Measurements from ENCODE around the gene GRIK5.
"Not testable (repeated sequence)": the region's sequence is repeated elsewhere in the genome, so short reads cannot be mapped to it uniquely, and the experiment has no call there.

The GRIK5 gene

GRCh38 chr19:42017040-42017439, 53.0 kb downstream of the GRIK5 start:
- no peak for DNase-seq
- peaks cover 26% of the 10 kb centered on the region for H3K27me3 Mint-ChIP-seq
- H3K4me1 Mint-ChIP-seq = no peaks in the 10 kb centered on the region
- H3K9me3 Mint-ChIP-seq = no peaks in the 10 kb centered on the region
- CTCF ChIA-PET = no interaction called here
- no peak overlapping the region for H3K27ac Mint-ChIP-seq
- H3K36me3 Mint-ChIP-seq = no peaks in the 10 kb centered on the region
- no peak overlapping the region for H3K4me3 Mint-ChIP-seq

- H3K36me3 Mint-ChIP-seq, DNase-seq, H3K4me3 Mint-ChIP-seq, H3K9me3 Mint-ChIP-seq, H3K4me1 Mint-ChIP-seq, CTCF ChIA-PET, H3K27ac Mint-ChIP-seq: not testable (repeated sequence)
- H3K27me3 Mint-ChIP-seq = peaks cover 12% of the 10 kb centered on the region
Observed at GRCh38 chr19:42012747-42013146, 57.3 kb downstream of the GRIK5 start.

DNA sequence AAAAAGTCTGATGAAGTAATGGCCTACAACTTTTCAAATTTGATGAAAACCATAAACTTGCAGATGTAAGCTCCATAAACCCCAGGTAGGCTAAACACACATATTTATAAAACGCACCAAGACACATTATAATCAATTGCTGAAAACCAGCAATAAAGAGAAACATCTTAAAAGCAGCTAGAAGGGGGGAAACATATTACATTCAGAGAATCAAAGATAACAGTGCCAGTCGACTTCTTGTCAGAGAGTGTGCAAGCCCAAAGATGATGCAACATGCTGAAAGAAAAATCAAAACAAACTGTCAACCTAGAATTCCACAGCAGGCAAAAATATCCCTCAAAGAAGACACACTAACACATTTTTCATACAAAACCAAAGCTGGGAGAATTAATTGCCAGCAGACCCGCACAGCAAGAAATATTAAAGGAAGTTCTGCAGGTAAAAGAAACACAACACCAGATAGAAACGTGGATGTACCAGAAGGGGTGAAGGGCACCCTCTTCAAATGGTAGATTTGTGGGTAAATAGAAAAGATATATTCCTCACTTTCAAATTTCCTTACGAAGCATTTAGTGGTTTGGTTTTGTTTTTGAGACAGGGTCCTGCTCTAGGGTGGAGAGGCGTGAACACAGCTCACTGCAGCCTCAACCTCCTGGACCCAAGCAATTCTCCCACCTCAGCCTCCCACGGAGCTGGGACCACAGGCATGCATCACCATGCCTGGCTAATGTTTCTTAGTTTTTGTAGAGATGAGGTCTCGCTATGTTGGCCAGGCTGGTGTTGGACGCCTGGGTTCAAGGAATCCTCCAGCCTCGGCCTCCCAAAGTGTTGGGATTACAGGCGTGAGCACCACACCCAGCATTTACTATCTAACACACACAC, 59.5 kb downstream of the GRIK5 start:
- Mint-ChIP-seq H3K9me3 (no peaks in the 10 kb centered on the region), H3K36me3 (no peaks in the 10 kb centered on the region), H3K4me3 (no peak overlapping the region), H3K27me3 (peaks cover 5% of the 10 kb centered on the region), H3K4me1 (no peaks in the 10 kb centered on the region), H3K27ac (no peak overlapping the region)
- CTCF ChIA-PET = interaction anchor here (1.1 kb wide), 1 partner anchor 18 kb away, joined by 3 read pairs; no protein-coding TSS in a partner anchor
- no peak for DNase-seq

GRCh38 chr19:42006569-42006968, 63.4 kb downstream of the GRIK5 start:
- peaks cover 28% of the 10 kb centered on the region for H3K27me3 Mint-ChIP-seq
- CTCF ChIA-PET = no interaction called here

GRCh38 chr19:42005504-42005903, 64.5 kb downstream of the GRIK5 start:
- no peak overlapping the region for H3K27ac Mint-ChIP-seq
- H3K9me3 Mint-ChIP-seq = no peaks in the 10 kb centered on the region
- H3K4me1 Mint-ChIP-seq = peaks cover 5% of the 10 kb centered on the region
- no peak for DNase-seq
- peaks cover 38% of the 10 kb centered on the region for H3K27me3 Mint-ChIP-seq
- no peak overlapping the region for H3K4me3 Mint-ChIP-seq
- H3K36me3 Mint-ChIP-seq = no peaks in the 10 kb centered on the region
- CTCF ChIA-PET = no interaction called here

More at GRCh38 chr19:42006569-42006968, 63.4 kb downstream of the GRIK5 start:
- Mint-ChIP-seq H3K27ac (no peak overlapping the region), H3K9me3 (no peaks in the 10 kb centered on the region), H3K4me3 (no peak overlapping the region), H3K36me3 (no peaks in the 10 kb centered on the region), H3K4me1 (peaks cover 5% of the 10 kb centered on the region)
- DNase-seq = no peak

- Mint-ChIP-seq H3K27me3 (peaks cover 54% of the 10 kb centered on the region), H3K4me1 (peaks cover 8% of the 10 kb centered on the region), H3K4me3 (no peak overlapping the region), H3K27ac (no peak overlapping the region), H3K36me3 (no peaks in the 10 kb centered on the region), H3K9me3 (no peaks in the 10 kb centered on the region)
- no peak for DNase-seq
- CTCF ChIA-PET = interaction anchor here (1.2 kb wide), 1 partner anchor 31 kb away, joined by 3 read pairs; no protein-coding TSS in a partner anchor
Observed at GRCh38 chr19:42003506-42004294, 66.3 kb downstream of the GRIK5 start.

GRCh38 chr19:41999878-42000208, 70.2 kb downstream of the GRIK5 start:
- H3K27me3 Mint-ChIP-seq = peaks cover 87% of the 10 kb centered on the region
- no peak for DNase-seq
- H3K9me3 Mint-ChIP-seq = no peaks in the 10 kb centered on the region
- H3K36me3 Mint-ChIP-seq = no peaks in the 10 kb centered on the region
- H3K27ac Mint-ChIP-seq = no peak overlapping the region
- H3K4me3 Mint-ChIP-seq = no peak overlapping the region
- peaks cover 27% of the 10 kb centered on the region for H3K4me1 Mint-ChIP-seq
- CTCF ChIA-PET = interaction anchor here (0.7 to 2.9 kb wide), 3 partner anchors 35 to 353 kb away, joined by 3 to 9 read pairs (median 4); no protein-coding TSS in a partner anchor

DNA sequence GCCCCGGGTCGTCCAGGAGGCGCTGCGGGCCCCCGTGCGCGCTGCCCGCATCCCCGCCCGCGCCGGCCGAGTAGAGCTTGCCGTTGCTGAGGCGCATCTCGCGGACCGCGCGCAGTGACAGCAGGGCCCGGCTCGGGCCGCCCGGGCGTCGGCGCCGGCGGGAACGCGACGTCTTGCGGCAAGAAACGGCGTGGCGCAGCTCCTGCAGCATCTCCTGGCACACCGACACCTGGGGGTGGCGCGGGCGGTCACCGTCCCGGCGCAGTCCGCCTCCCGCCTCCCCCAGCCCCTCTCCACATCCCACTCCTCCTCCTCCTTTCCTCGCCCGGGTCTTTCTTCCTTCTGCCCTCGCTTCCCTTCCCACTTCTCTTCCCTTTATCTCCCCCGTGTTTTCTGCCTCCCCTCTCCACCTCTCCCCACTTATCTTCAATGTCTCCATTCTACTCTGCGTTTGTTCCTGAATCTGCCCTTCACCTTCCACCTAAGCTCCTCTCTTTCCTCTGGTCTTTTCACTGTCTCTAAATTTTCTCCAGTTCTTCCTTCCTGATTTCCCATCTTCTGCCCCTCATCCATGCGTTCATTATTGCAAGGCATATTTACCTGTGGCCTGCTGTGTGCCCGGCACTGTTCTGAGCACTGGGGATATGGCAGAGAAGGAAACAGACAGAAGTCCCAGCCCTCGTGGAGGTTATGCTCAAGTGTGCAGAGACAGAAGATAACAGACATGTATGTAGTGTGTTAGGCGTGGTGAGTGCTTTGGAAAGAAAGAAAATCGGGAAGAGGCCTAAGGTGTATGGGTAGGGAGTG, 70.7 kb downstream of the GRIK5 start:
- H3K4me3 Mint-ChIP-seq = no peak overlapping the region
- H3K27ac Mint-ChIP-seq = no peak overlapping the region
- H3K4me1 Mint-ChIP-seq = peaks cover 27% of the 10 kb centered on the region
- H3K9me3 Mint-ChIP-seq = no peaks in the 10 kb centered on the region
- H3K27me3 Mint-ChIP-seq = peaks cover 91% of the 10 kb centered on the region
- DNase-seq = no peak
- H3K36me3 Mint-ChIP-seq = no peaks in the 10 kb centered on the region
- CTCF ChIA-PET = interaction anchor here (2.9 kb wide), 1 partner anchor 36 kb away, joined by 9 read pairs; no protein-coding TSS in a partner anchor

DNA sequence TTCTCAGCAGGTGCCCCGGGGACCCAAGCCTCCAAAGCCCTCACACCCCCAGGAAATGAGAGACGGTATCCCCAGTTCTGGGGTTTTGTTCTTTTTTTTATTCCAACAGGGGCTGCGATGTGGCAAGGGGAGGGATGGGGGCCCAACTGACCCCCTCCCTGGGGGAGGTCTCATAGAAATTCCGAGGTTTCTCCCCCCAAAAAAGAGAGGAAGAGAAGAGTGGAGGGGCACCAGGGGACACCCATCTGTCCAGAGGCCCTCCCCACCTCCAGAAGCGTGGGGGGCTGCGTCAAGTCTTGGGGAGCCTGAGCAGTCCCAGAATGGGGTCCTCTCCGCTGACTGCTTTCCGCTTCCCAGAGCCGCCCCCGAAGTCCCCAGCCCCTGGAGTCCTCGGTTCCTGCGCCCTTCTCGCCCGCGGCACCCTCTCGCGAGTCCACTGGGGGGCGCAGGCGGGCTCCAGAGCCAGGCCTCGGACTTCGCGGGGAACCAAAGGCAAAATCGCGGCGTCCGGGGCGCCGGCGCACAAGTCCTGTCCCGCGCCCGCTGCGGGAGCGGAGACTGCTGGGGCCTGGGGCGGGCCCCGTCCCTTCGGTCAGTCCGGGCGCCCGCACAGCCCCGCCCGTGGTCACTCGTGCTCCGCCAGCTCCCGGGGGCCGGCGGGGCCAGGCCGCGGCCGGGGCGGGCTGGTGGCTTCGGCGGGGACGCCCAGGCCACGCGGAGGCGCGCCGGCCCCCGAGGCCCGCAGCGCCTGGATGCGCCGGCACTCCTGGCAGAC, 71.6 kb downstream of the GRIK5 start:
- Mint-ChIP-seq H3K4me3 (no peak overlapping the region), H3K27me3 (peaks cover 90% of the 10 kb centered on the region), H3K9me3 (no peaks in the 10 kb centered on the region), H3K4me1 (peaks cover 29% of the 10 kb centered on the region), H3K36me3 (no peaks in the 10 kb centered on the region), H3K27ac (no peak overlapping the region)
- CTCF ChIA-PET = interaction anchor here (2.9 kb wide), 1 partner anchor 36 kb away, joined by 9 read pairs; no protein-coding TSS in a partner anchor
- peak; percentile 60 for DNase-seq

GRCh38 chr19:41997851-41998229, 72.2 kb downstream of the GRIK5 start:
- CTCF ChIA-PET = interaction anchor here (0.6 to 1.3 kb wide), 2 partner anchors 37 to 155 kb away, joined by 3 to 4 read pairs; no protein-coding TSS in a partner anchor
- Mint-ChIP-seq H3K4me3 (no peak overlapping the region), H3K36me3 (no peaks in the 10 kb centered on the region), H3K4me1 (peaks cover 29% of the 10 kb centered on the region), H3K27me3 (peaks cover 91% of the 10 kb centered on the region), H3K27ac (no peak overlapping the region), H3K9me3 (no peaks in the 10 kb centered on the region)
- peak; percentile 31 for DNase-seq

GRCh38 chr19:41997121-41997850, 72.7 kb downstream of the GRIK5 start:
- peak; percentile 67 for DNase-seq
- H3K4me3 Mint-ChIP-seq = no peak overlapping the region

GRCh38 chr19:41995959-41996797, 73.8 kb downstream of the GRIK5 start:
- DNase-seq = no peak
- CTCF ChIA-PET = interaction anchor here (1.3 kb wide), 1 partner anchor 38 kb away, joined by 4 read pairs; no protein-coding TSS in a partner anchor
- no peak overlapping the region for H3K27ac Mint-ChIP-seq
- no peaks in the 10 kb centered on the region for H3K36me3 Mint-ChIP-seq
- no peak overlapping the region for H3K4me3 Mint-ChIP-seq
- H3K27me3 Mint-ChIP-seq = peaks cover 81% of the 10 kb centered on the region
- no peaks in the 10 kb centered on the region for H3K9me3 Mint-ChIP-seq
- H3K4me1 Mint-ChIP-seq = peaks cover 30% of the 10 kb centered on the region

More at GRCh38 chr19:41997121-41997850, 72.7 kb downstream of the GRIK5 start:
- H3K4me1 Mint-ChIP-seq = peaks cover 31% of the 10 kb centered on the region
- CTCF ChIA-PET = interaction anchor here (0.6 to 1.3 kb wide), 3 partner anchors 11 to 155 kb away, joined by 3 to 4 read pairs (median 3); no protein-coding TSS in a partner anchor
- H3K27me3 Mint-ChIP-seq = peaks cover 91% of the 10 kb centered on the region
- no peaks in the 10 kb centered on the region for H3K36me3 Mint-ChIP-seq
- no peak overlapping the region for H3K27ac Mint-ChIP-seq
- H3K9me3 Mint-ChIP-seq = no peaks in the 10 kb centered on the region

Measured in activated naive CD4-positive, alpha-beta T cell treated with anti-CD3 and anti-CD28 coated beads, Interleukin-2, amount 10 ng/mL, durations not matched to agents 7 days and 5 days (primary cell).